ENCODE measurements around the gene BNC2. TPM values are rescaled to one million over a fixed set of nuclear protein-coding genes. Genes with fewer than 3 reads are reported as not detected.

BNC2 gene
- total RNA-seq, 4 donors from 2014 or later = 3.8 to 14.9 (median 8.2) TPM

- no peak overlapping the region for H3K4me3 ChIP-seq (replicated peaks in 1 of 3)
- DNase-seq = no peak
- H3K27me3 ChIP-seq = no peaks in the 10 kb centered on the region
- H3K4me1 ChIP-seq = peaks cover under 1 to 8% of the 10 kb centered on the region in 2 donors
- no peak overlapping the region for H3K27ac ChIP-seq
- intact Hi-C loops (cut with DNase I) = loop anchor here (10.0 kb wide), 1 partner anchor 99 kb away; no protein-coding TSS in a partner anchor
- TF ChIP-seq CTCF (IDR thresholded peaks at IDR 0.05) (no peak), POLR2A (IDR thresholded peaks at IDR 0.05) (no peak)
- no peaks in the 10 kb centered on the region for H3K36me3 ChIP-seq
- H3K9me3 ChIP-seq = no peaks in the 10 kb centered on the region
- 61 to 63% methylated on average over 3 of the region's 3 CpGs for WGBS, 2 donors
These were observed 37.1 kb downstream of the BNC2 start for GRCh38 chr9:16833296-16833835.

DNA sequence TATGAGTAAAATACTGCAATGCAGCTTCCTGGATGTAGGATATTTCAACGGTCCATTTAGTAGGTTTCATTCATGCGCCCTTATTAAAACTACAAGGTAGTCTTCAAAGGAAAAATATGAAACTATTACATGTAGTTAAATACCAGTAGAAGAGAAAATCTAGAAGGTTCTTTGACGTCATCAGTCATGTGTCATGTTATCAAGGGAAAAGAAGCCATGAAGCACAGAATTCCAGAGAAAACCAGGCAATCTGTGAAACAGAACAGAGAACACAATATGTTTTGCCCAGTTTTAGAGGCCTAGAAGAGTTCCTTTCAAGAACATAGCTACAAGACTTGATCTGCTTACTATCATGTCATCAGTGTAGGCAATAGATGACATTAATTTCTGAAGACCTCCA is 38.4 kb downstream of the BNC2 start:
- H3K4me3 ChIP-seq (replicated peaks in 1 of 3) = no peak overlapping the region
- WGBS, 2 donors = 85 to 89% methylated on average over 3 of the region's 3 CpGs
- no peak for TF ChIP-seq CTCF (IDR thresholded peaks at IDR 0.05)
- no peak for TF ChIP-seq POLR2A (IDR thresholded peaks at IDR 0.05)
- H3K36me3 ChIP-seq = no peaks in the 10 kb centered on the region
- no peaks in the 10 kb centered on the region for H3K27me3 ChIP-seq
- H3K27ac ChIP-seq = no peak overlapping the region
- no peak for DNase-seq
- H3K4me1 ChIP-seq = peaks cover 7 to 14% of the 10 kb centered on the region in 2 donors
- no peaks in the 10 kb centered on the region for H3K9me3 ChIP-seq
- intact Hi-C loops (cut with DNase I) = loop anchor here (10.0 kb wide), 1 partner anchor 97 kb away; no protein-coding TSS in a partner anchor

DNA sequence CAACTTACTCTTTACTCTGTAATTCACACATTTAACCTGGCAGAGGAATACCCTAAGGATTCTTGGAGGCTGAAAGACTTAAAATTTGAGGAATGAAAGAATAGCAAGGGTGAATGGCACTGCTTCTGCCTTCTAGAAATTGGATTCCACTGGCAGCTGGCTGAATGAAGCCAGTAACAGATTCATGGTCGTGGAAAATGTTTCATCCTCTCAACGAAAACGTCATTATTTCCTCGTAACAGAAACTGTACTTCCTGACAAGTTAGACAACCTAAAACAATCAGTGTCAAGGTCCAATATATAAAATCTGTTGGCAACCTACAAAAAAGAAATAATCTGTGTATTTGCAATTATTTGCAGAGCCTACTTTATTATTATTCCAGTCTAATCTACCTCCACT is 39.7 kb downstream of the BNC2 start:
- intact Hi-C loops (cut with DNase I) = loop anchor here (10.0 kb wide), 1 partner anchor 96 kb away; no protein-coding TSS in a partner anchor
- H3K27ac ChIP-seq = no peak overlapping the region

DNA sequence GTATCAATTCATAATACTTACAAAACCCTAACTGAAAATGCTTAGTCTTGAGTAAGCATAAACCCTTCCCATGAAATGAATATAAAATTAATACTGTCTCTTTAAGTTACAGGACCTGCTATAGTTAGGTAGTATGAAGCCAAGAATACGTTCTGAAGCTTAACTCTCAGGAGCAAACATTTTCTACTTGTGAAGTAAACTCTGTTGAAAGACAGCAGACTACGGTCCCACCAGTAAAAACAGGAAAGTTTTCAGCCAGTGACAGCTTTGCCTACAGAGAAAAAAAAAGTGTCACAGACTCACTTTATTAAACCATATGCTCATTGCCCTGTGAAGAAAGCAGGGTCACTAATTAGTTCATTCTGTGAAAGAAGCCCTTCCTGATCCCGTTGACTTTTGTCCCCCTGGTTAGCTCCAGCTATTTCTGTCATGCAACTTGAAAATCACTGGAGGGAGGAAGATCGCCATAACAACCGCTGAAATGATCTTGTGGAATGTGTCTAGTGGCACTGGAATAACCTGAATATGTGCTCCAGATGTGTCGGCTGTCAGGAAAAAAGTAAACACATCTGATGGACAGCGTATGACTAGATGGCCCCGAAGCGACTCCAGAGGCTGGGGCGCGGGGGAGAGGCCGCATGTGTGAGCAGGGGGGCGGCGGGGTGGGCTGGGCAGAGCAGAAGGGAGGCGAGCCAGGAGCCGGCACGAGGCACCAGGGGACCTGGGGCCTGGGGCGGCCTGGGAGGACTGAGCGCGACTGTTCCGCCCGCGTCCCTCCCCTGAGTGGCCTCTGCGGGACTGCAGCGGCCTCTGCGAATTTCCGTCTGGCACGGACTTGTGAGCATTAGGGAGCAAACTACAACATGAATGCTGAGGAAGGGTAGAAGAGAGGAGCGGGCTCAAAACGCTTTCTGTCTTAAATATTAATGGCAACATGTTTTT is 41.9 kb downstream of the BNC2 start:
- WGBS, 2 donors = 3 to 5% methylated on average over 28 to 30 of the region's 30 CpGs
- H3K9me3 ChIP-seq = no peaks in the 10 kb centered on the region
- H3K27ac ChIP-seq = peak overlapping the region in 2 of 3 donors; percentile 54 to 59
- peaks cover 7 to 14% of the 10 kb centered on the region in 2 donors for H3K4me1 ChIP-seq
- intact Hi-C loops (cut with DNase I) = no loop called here
- peaks cover 11% of the 10 kb centered on the region for H3K27me3 ChIP-seq
- peak overlapping the region in 1 of 3 donors; percentile 22 for H3K4me3 ChIP-seq (replicated peaks in 1 of 3)
- DNase-seq = peak; percentile 66 to 70
- TF ChIP-seq POLR2A (IDR thresholded peaks at IDR 0.05) (no peak), CTCF (IDR thresholded peaks at IDR 0.05) (no peak)
- no peaks in the 10 kb centered on the region for H3K36me3 ChIP-seq

More for the DNA sequence above, 39.7 kb downstream of the BNC2 start:
- no peak overlapping the region for H3K4me3 ChIP-seq (replicated peaks in 1 of 3)
- H3K27me3 ChIP-seq = peaks cover 6% of the 10 kb centered on the region
- TF ChIP-seq CTCF (IDR thresholded peaks at IDR 0.05) (no peak), POLR2A (IDR thresholded peaks at IDR 0.05) (no peak)
- peaks cover 7 to 14% of the 10 kb centered on the region in 2 donors for H3K4me1 ChIP-seq
- DNase-seq = no peak
- H3K9me3 ChIP-seq = no peaks in the 10 kb centered on the region
- H3K36me3 ChIP-seq = no peaks in the 10 kb centered on the region
- 69 to 70% methylated on average over 4 of the region's 4 CpGs for WGBS, 2 donors
